ENCODE measurements around the gene OPA3. TPM values are rescaled to one million over a fixed set of nuclear protein-coding genes. Genes with fewer than 3 reads are reported as not detected.

OPA3 gene
- total RNA-seq, 4 donors from 2014 or later, result 5.4 to 30.8 (median 17.0) TPM

- peaks cover 0 to 4% of the 10 kb centered on the region in 2 donors for H3K36me3 ChIP-seq
- TF ChIP-seq CTCF (IDR thresholded peaks at IDR 0.05) (no peak), POLR2A (IDR thresholded peaks at IDR 0.05) (no peak)
- no peaks in the 10 kb centered on the region for H3K9me3 ChIP-seq
- no peak for DNase-seq
- 80 to 88% methylated on average over 1 of the region's 1 CpG for WGBS, 2 donors
- no peaks in the 10 kb centered on the region for H3K4me1 ChIP-seq
- H3K27me3 ChIP-seq, result no peaks in the 10 kb centered on the region
- intact Hi-C loops (cut with DNase I), result no loop called here
- no peak overlapping the region for H3K27ac ChIP-seq
- no peak overlapping the region for H3K4me3 ChIP-seq (replicated peaks in 1 of 3)
Measured at GRCh38 chr19:45554481-45554880, 30.1 kb downstream of the OPA3 start.

DNA sequence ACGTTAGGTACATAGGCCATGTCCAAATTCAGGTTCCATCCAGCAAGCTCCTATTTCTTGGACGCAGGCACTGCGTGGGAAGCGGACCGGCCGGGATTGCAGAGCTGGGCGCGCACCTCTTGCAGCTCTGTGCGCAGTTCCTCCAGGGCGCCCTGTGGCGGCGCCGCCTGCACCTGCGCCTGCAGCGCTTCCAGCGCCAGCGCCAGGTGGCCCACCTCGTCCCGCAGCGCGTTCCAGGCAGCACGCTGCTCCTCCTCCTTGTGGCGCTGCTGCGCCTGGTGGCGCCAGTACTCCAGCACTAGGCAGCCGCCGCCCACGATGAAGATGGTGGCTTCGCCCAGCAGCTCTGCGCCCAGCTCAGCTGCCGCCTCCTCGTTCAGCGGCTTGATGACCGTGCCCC, 31.1 kb downstream of the OPA3 start:
- Histone ChIP-seq H3K9me3 (no peaks in the 10 kb centered on the region), H3K27me3 (no peaks in the 10 kb centered on the region), H3K27ac (no peak overlapping the region), H3K36me3 (peaks cover 0 to 4% of the 10 kb centered on the region in 2 donors), H3K4me1 (no peaks in the 10 kb centered on the region), H3K4me3 (replicated peaks in 1 of 3) (no peak overlapping the region)
- intact Hi-C loops (cut with DNase I), result no loop called here
- DNase-seq, result peak; percentile 6 to 8
- TF ChIP-seq CTCF (IDR thresholded peaks at IDR 0.05), result no peak
- no peak for TF ChIP-seq POLR2A (IDR thresholded peaks at IDR 0.05)
- WGBS, 2 donors, result 55 to 64% methylated on average over 9 to 15 of the region's 34 CpGs

- intact Hi-C loops (cut with DNase I), result no loop called here
- H3K27me3 ChIP-seq, result no peaks in the 10 kb centered on the region
- no peaks in the 10 kb centered on the region for H3K9me3 ChIP-seq
- no peak overlapping the region for H3K27ac ChIP-seq
- H3K4me1 ChIP-seq, result no peaks in the 10 kb centered on the region
- H3K4me3 ChIP-seq (replicated peaks in 1 of 3), result no peak overlapping the region
- no peak for DNase-seq
- 88% methylated on average over 9 of the region's 9 CpGs for WGBS, 2 donors
- TF ChIP-seq CTCF (IDR thresholded peaks at IDR 0.05), result no peak
- no peak for TF ChIP-seq POLR2A (IDR thresholded peaks at IDR 0.05)
- H3K36me3 ChIP-seq, result peaks cover 0 to 2% of the 10 kb centered on the region in 2 donors
Measured at GRCh38 chr19:45547965-45548609, 36.5 kb downstream of the OPA3 start.

- DNase-seq, result no peak
Measured at GRCh38 chr19:45547211-45547770, 37.3 kb downstream of the OPA3 start.

More at GRCh38 chr19:45547211-45547770, 37.3 kb downstream of the OPA3 start:
- Histone ChIP-seq H3K4me3 (replicated peaks in 1 of 3) (no peak overlapping the region), H3K9me3 (no peaks in the 10 kb centered on the region), H3K27me3 (no peaks in the 10 kb centered on the region), H3K4me1 (no peaks in the 10 kb centered on the region), H3K27ac (no peak overlapping the region), H3K36me3 (no peaks in the 10 kb centered on the region)
- intact Hi-C loops (cut with DNase I), result no loop called here
- 93 to 94% methylated on average over 10 of the region's 10 CpGs for WGBS, 2 donors
- no peak for TF ChIP-seq CTCF (IDR thresholded peaks at IDR 0.05)
- TF ChIP-seq POLR2A (IDR thresholded peaks at IDR 0.05), result no peak
